Measurements from ENCODE around the gene KLHL17. TPM values are rescaled to one million over a fixed set of nuclear protein-coding genes. Genes with fewer than 3 reads are reported as not detected.

The KLHL17 gene
- total RNA-seq, 1 donor, result 5.0 TPM

DNA sequence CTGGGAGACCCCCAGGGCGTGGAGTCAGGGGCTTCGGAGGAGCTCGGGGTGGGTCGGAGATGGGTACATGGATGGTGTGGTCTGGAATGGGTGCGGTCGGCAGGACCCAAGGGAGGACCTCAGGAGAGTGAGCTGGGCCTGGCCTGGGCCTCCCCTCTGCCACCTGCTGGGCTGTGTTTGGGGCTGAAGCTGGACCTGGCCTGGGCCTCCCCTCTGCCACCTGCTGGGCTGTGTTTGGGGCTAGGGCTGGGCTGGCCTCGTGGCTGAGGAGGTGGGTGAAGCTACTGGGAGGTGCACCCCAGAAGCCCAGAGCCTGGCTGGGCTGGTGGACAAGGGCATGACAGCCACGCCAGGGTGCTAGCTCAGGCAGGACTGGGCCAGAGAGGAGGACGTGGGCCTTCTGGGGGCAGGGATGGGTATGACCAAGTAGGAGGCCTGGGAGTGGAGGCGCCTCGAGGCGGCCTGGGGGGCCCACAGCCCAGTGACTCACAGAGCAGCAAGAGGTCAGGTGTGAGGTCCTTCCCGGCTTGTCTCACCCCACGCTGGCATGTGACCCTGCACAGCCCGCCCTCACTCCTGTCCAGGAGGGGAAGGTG, 22.2 kb upstream of the KLHL17 start:
- TF ChIP-seq CTCF (IDR thresholded peaks at IDR 0.05; ENCODE audit: insufficient read depth, low read length), result peak; percentile 60
- H3K4me3 ChIP-seq (ENCODE audit: low read depth, low read length), result no peak overlapping the region
- peak; percentile 25 for DNase-seq (ENCODE audit: low read depth)

GRCh38 chr1:938711-939489, 21.5 kb upstream of the KLHL17 start:
- DNase-seq (ENCODE audit: low read depth), result no peak
- no peak overlapping the region for H3K4me3 ChIP-seq (ENCODE audit: low read depth, low read length)
- TF ChIP-seq CTCF (IDR thresholded peaks at IDR 0.05; ENCODE audit: insufficient read depth, low read length), result no peak

GRCh38 chr1:939511-940106, 20.8 kb upstream of the KLHL17 start:
- TF ChIP-seq CTCF (IDR thresholded peaks at IDR 0.05; ENCODE audit: insufficient read depth, low read length), result no peak
- no peak overlapping the region for H3K4me3 ChIP-seq (ENCODE audit: low read depth, low read length)
- DNase-seq (ENCODE audit: low read depth), result no peak

DNA sequence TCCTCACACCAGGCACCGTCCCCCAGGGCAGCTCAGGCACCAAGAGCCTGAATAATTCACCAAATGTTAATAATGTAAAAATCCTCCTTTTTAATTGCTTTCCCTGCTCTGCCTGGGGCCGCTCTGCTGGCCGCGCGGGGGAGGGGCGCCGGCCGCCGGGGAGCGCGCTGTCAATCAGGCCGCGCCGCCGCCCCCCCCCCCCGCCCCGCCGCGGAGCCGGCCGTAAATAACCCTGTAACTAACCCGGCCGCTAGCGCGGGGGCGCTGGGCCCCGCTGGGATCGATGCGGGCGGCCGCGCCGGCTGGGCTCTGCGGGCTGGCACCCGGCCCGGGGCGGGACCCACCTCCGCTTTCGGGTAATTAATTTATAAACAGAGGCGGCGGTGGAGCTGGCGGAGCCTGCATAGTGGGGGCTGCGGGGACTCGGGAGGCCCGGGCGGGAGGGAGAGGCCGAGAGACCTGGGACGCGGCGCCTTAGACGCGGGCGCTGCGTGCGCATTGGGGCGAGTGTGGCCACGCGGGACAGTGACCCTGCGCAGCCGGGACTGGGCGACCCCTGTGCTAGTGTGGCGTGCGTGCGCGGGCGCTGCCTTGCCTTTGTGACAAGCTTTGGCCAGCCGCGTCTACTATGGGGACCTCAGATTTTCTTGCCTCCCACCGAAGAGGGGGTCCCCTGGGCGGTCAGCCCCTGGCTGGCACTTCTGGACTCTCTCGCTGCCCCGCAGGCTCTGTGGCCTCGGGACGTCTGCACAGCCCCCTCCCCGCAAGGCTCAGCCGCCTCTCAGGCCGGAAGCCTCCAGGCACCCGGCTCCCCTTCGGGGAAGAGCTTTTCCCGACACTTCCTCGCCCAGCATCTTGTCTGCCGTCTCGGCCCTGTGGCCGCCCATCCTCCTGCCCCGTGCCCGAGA, 20.0 kb upstream of the KLHL17 start:
- peak; percentile 44 for DNase-seq (ENCODE audit: low read depth)
- TF ChIP-seq CTCF (IDR thresholded peaks at IDR 0.05; ENCODE audit: insufficient read depth, low read length), result no peak
- no peak overlapping the region for H3K4me3 ChIP-seq (ENCODE audit: low read depth, low read length)

GRCh38 chr1:941015-941587, 19.3 kb upstream of the KLHL17 start:
- no peak overlapping the region for H3K4me3 ChIP-seq (ENCODE audit: low read depth, low read length)
- TF ChIP-seq CTCF (IDR thresholded peaks at IDR 0.05; ENCODE audit: insufficient read depth, low read length), result no peak
- DNase-seq (ENCODE audit: low read depth), result no peak

All from fibroblast of the aortic adventitia (primary cell).